ENCODE results near the gene MYO9A. TPM values are rescaled to one million over a fixed set of nuclear protein-coding genes. Genes with fewer than 3 reads are reported as not detected.

The MYO9A gene
- total and polyA plus RNA-seq, 11 donors, result 3.2 to 33.9 (median 29.9) TPM

DNA sequence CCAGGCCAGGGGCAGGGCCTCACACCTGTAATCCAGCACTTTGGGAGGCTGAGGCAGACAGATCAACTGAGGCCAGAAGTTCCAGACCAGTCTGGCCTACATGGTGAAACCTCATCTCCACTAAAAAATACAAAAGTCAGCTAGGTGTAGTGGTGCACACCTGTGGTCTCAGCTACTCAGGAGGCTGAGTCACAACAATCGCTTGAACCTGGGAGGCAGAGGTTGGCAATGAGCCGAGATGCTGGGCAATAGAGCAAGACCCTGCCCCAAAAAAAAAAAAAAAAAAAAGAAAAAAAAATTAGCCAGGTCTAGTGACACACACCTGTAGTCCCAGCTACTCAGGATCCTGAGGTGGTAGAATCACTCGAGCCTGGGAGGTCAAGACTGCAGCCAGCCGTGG is 18.8 kb downstream of the MYO9A start:
- Histone ChIP-seq H3K27ac (no peak overlapping the region), H3K27me3 (no peaks in the 10 kb centered on the region), H3K4me1 (peaks cover 0 to 17% (median 2%) of the 10 kb centered on the region in 12 donors), H3K4me3 (no peak overlapping the region), H3K36me3 (peaks cover 0 to 7% (median 0%) of the 10 kb centered on the region in 9 donors), H3K9me3 (peaks cover 0 to 5% (median 0%) of the 10 kb centered on the region in 12 donors)
- WGBS, 4 donors, result 72 to 98% (median 95%) methylated on average over 4 of the region's 4 CpGs
- TF ChIP-seq, protein P1, sequence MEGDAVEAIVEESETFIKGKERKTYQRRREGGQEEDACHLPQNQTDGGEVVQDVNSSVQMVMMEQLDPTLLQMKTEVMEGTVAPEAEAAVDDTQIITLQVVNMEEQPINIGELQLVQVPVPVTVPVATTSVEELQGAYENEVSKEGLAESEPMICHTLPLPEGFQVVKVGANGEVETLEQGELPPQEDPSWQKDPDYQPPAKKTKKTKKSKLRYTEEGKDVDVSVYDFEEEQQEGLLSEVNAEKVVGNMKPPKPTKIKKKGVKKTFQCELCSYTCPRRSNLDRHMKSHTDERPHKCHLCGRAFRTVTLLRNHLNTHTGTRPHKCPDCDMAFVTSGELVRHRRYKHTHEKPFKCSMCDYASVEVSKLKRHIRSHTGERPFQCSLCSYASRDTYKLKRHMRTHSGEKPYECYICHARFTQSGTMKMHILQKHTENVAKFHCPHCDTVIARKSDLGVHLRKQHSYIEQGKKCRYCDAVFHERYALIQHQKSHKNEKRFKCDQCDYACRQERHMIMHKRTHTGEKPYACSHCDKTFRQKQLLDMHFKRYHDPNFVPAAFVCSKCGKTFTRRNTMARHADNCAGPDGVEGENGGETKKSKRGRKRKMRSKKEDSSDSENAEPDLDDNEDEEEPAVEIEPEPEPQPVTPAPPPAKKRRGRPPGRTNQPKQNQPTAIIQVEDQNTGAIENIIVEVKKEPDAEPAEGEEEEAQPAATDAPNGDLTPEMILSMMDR (IDR thresholded peaks at IDR 0.05), result no peak
- TF ChIP-seq POLR2A (IDR thresholded peaks at IDR 0.05), result no peak
- DNase-seq (no peak), ATAC-seq (no peak)
- intact Hi-C loops (cut with DNase I), result no loop called here

DNA sequence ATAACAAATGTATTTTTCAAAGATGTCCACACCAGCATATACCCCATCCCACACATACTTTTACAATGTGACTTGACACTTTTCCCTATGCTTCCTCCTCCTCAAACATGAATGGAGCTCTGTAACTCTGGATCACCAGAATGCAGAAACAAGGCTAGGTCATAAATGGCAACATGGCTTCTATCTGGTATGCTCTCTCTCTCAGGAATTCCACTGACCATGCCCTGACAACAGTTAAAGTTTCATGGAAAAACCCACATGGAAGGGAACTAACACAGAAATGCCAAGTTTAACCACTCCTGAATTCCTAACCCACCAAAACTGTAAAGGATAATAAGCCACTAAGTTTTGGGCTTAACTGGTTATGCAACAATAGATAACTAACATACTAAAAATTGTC is 19.9 kb downstream of the MYO9A start:
- Histone ChIP-seq H3K4me1 (peaks cover 0 to 7% (median 0%) of the 10 kb centered on the region in 12 donors), H3K27ac (no peak overlapping the region), H3K9me3 (peaks cover 0 to 5% (median 0%) of the 10 kb centered on the region in 12 donors), H3K27me3 (no peaks in the 10 kb centered on the region), H3K4me3 (no peak overlapping the region), H3K36me3 (peaks cover 0 to 7% (median 0%) of the 10 kb centered on the region in 9 donors)
- no peak for DNase-seq
- TF ChIP-seq, protein P1 (IDR thresholded peaks at IDR 0.05), result no peak
- no peak for TF ChIP-seq POLR2A (IDR thresholded peaks at IDR 0.05)
- intact Hi-C loops (cut with DNase I), result no loop called here
- ATAC-seq, result no peak

DNA sequence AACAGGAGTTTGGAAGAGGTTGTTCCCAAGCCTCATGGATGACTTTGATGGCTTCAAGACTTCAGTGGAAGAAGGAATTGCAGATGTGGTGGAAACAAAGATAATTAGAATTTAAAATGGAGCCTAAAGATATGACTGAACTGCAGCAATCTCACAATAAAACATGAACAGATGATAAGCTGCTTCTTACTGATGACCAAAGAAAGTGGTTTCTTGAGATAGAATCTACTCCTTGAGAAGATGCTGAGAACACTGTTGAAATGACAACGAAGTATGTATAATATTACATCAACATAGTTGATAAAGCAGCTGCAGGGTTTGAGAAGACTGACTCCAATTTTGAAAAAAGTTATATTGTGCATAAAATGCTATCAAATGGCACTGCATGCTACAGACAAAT is 21.2 kb downstream of the MYO9A start:
- Histone ChIP-seq H3K4me1 (peaks cover 0 to 3% (median 0%) of the 10 kb centered on the region in 12 donors), H3K4me3 (no peak overlapping the region), H3K9me3 (peaks cover 0 to 5% (median 0%) of the 10 kb centered on the region in 12 donors), H3K27me3 (no peaks in the 10 kb centered on the region), H3K27ac (no peak overlapping the region), H3K36me3 (peaks cover 0 to 7% (median 0%) of the 10 kb centered on the region in 9 donors)
- ATAC-seq (no peak), DNase-seq (no peak)
- WGBS, 4 donors, result 71 to 87% (median 73%) methylated on average over 1 of the region's 1 CpG
- no peak for TF ChIP-seq POLR2A (IDR thresholded peaks at IDR 0.05)
- intact Hi-C loops (cut with DNase I), result no loop called here

DNA sequence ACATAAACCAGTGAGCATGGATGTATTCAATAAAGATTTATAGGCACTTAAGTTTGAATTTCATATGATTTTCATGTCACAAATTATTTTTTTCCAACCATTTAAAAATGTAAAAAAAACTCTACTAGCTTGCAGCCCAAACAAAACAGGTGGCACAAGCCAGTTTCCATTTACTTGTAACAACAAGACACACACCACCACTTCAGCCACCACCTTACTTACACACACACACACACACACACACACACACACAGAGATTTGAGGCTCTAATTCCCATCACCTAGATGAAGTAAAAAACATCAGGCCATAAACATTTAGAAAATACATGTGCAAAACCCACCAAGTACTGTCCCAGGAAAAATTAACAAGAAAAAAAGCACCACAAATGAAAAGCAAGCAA is 25.3 kb downstream of the MYO9A start:
- peaks cover 0 to 5% (median 0%) of the 10 kb centered on the region in 12 donors for H3K9me3 ChIP-seq
- no peak overlapping the region for H3K4me3 ChIP-seq
- intact Hi-C loops (cut with DNase I), result no loop called here
- no peak overlapping the region for H3K27ac ChIP-seq
- DNase-seq (no peak), ATAC-seq (no peak)
- no peaks in the 10 kb centered on the region for H3K27me3 ChIP-seq
- H3K4me1 ChIP-seq, result peaks cover 0 to 3% (median 0%) of the 10 kb centered on the region in 12 donors
- H3K36me3 ChIP-seq, result peaks cover 0 to 7% (median 0%) of the 10 kb centered on the region in 9 donors
- no peak for TF ChIP-seq POLR2A (IDR thresholded peaks at IDR 0.05)

DNA sequence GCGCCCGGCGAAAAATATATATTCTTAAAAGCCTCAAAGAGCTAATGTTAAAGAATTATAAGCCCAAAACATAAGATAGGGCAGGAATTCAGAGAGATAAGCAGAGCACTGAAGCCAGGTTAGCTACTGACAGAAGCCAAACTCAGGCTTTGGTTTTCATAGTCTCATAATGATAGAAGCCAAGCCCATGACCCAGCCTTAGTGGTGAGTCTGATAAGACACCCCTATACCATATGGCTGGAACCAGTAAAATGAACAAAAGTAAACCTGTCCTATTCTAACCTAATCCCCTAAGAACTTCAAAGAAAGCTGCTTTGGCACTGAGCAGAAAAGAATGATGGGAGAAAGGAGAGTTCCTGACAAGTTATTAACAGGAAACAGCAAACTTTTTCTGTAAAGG is 25.9 kb downstream of the MYO9A start:
- H3K4me3 ChIP-seq, result no peak overlapping the region
- intact Hi-C loops (cut with DNase I), result no loop called here
- TF ChIP-seq, protein P1 (IDR thresholded peaks at IDR 0.05), result no peak
- H3K27ac ChIP-seq, result no peak overlapping the region
- H3K36me3 ChIP-seq, result peaks cover 0 to 7% (median 0%) of the 10 kb centered on the region in 9 donors
- no peak for ATAC-seq
- no peaks in the 10 kb centered on the region for H3K27me3 ChIP-seq
- DNase-seq, result no peak
- H3K9me3 ChIP-seq, result peaks cover 0 to 5% (median 0%) of the 10 kb centered on the region in 12 donors
- H3K4me1 ChIP-seq, result peaks cover 0 to 3% (median 0%) of the 10 kb centered on the region in 12 donors
- 96 to 98% (median 97%) methylated on average over 3 of the region's 3 CpGs for WGBS, 4 donors

Data from heart left ventricle (tissue), 16 donors.